WTC11 (cell line): ENCODE data around the gene MED13. TPM values are rescaled to one million over a fixed set of nuclear protein-coding genes. Genes with fewer than 3 reads are reported as not detected.

Source experiments
- ATAC-seq: fragments of 200-7000 bp; cut with Tn5 transposase; 2 replicates; pipeline ENCODE4 v1.10.0; 2021; ENCODE audit warnings: mild to moderate bottlenecking, moderate library complexity
- CTCF ChIA-PET: fragments of 300-600 bp; sonication (Branson Sonifier 250); formaldehyde crosslinking; loops from one replicate; lab custom pipeline; 2021; ENCODE audit warnings: antibody characterized with exemption; lab: Charles Lee
- POLR2A ChIA-PET: fragments of 350-600 bp; sonication (Branson Sonifier 250); formaldehyde crosslinking; loops from one replicate; lab custom pipeline; 2021; ENCODE audit warnings: antibody characterized with exemption; lab: Charles Lee
- DNase-seq: peaks from one replicate; pipeline ENCODE4 v3.0.0; 2021; ENCODE audit warnings: low spot score
- H3K27ac Mint-ChIP-seq: 2 replicates; pipeline ENCODE4 v1.8.0; 2021; ENCODE audit warnings: mixed read lengths
- H3K27me3 Mint-ChIP-seq: 2 replicates; pipeline ENCODE4 v1.8.0; 2021; ENCODE audit warnings: low read depth, mild to moderate bottlenecking, moderate library complexity, mixed read lengths
- H3K36me3 Mint-ChIP-seq: 2 replicates; pipeline ENCODE4 v1.8.0; 2021; ENCODE audit warnings: mixed read lengths
- H3K4me1 Mint-ChIP-seq: 2 replicates; pipeline ENCODE4 v1.8.0; 2022; ENCODE audit warnings: mixed read lengths
- H3K4me3 Mint-ChIP-seq: 2 replicates; pipeline ENCODE4 v1.8.0; 2021; ENCODE audit warnings: mild to moderate bottlenecking, moderate library complexity, mixed read lengths
- H3K9me3 Mint-ChIP-seq: 2 replicates; pipeline ENCODE4 v1.8.0; 2021; ENCODE audit warnings: mixed read lengths
- ATF1 ChIP-seq: sonication (generic); formaldehyde crosslinking; IDR thresholded peaks from 2 replicates; pipeline ENCODE4 v1.8.1; 2023; ENCODE audit warnings: mild to moderate bottlenecking, moderate library complexity, missing genetic modification reagents
- E2F4 ChIP-seq: sonication (generic); formaldehyde crosslinking; IDR thresholded peaks from 2 replicates; pipeline ENCODE4 v1.8.1; 2022; ENCODE audit warnings: low read depth, mild to moderate bottlenecking, moderate library complexity, missing genetic modification reagents, borderline replicate concordance
- ELF4 ChIP-seq: sonication (generic); formaldehyde crosslinking; IDR thresholded peaks from 2 replicates; pipeline ENCODE4 v1.8.1; 2022; ENCODE audit warnings: low read depth, mild to moderate bottlenecking, moderate library complexity, missing genetic modification reagents
- ERG ChIP-seq: fragments of 250-450 bp; sonication (Bioruptor Pico); IDR thresholded peaks from 2 replicates; pipeline ENCODE4 v1.8.0; 2021; ENCODE audit warnings: mild to moderate bottlenecking
- FOXP1 ChIP-seq: sonication (generic); formaldehyde crosslinking; IDR thresholded peaks from 2 replicates; pipeline ENCODE4 v1.8.0; 2022; ENCODE audit warnings: missing genetic modification reagents, mild to moderate bottlenecking, moderate library complexity, borderline replicate concordance
- GABPB1 ChIP-seq: sonication (generic); formaldehyde crosslinking; IDR thresholded peaks from 2 replicates; pipeline ENCODE4 v1.8.1; 2023; ENCODE audit warnings: mild to moderate bottlenecking, missing genetic modification reagents
- JAZF1 ChIP-seq: fragments of 250-450 bp; sonication (Bioruptor Pico); IDR thresholded peaks from 2 replicates; pipeline ENCODE4 v1.9.0; 2021; ENCODE audit warnings: moderate library complexity, mild to moderate bottlenecking, inconsistent platforms
- NR3C1 ChIP-seq: sonication (generic); formaldehyde crosslinking; conservative IDR thresholded peaks from 2 replicates; pipeline ENCODE4 v1.8.1; 2023; ENCODE audit warnings: low read depth, mild to moderate bottlenecking, missing genetic modification reagents
- RORB ChIP-seq: fragments of 250-450 bp; sonication (Bioruptor Pico); IDR thresholded peaks from 2 replicates; pipeline ENCODE4 v1.9.0; 2021; ENCODE audit warnings: mild to moderate bottlenecking
- TCF7 ChIP-seq: sonication (generic); formaldehyde crosslinking; IDR thresholded peaks from 2 replicates; pipeline ENCODE4 v1.8.0; 2022; ENCODE audit warnings: mild to moderate bottlenecking, low read depth, missing genetic modification reagents, moderate library complexity
- ZBTB21 ChIP-seq: sonication (generic); formaldehyde crosslinking; IDR thresholded peaks from 2 replicates; pipeline ENCODE4 v1.8.1; 2023; ENCODE audit warnings: mild to moderate bottlenecking, missing genetic modification reagents, borderline replicate concordance
- ZNF423 ChIP-seq: fragments of 250-450 bp; sonication (Bioruptor Pico); IDR thresholded peaks from 2 replicates; pipeline ENCODE4 v2.1.2; 2022; ENCODE audit warnings: mild to moderate bottlenecking, moderate library complexity
- ZNF671 ChIP-seq: fragments of 250-450 bp; sonication (Bioruptor Pico); IDR thresholded peaks from 2 replicates; pipeline ENCODE4 v1.8.0; 2021; ENCODE audit warnings: mild to moderate bottlenecking
- total RNA-seq: library from RNA; stranded (reverse); gene quantifications from 3 replicates; pipeline ENCODE4 v1.2.3, GENCODE V29; 2021
- TF ChIP-seq, protein P1 (sequence below): sonication (generic); formaldehyde crosslinking; IDR thresholded peaks from 2 replicates; pipeline ENCODE4 v1.8.1; 2023; ENCODE audit warnings: mild to moderate bottlenecking, moderate library complexity, missing genetic modification reagents
- TF ChIP-seq, protein P2 (sequence below): sonication (generic); formaldehyde crosslinking; IDR thresholded peaks from 2 replicates; pipeline ENCODE4 v1.8.0; 2022; ENCODE audit warnings: mild to moderate bottlenecking, missing genetic modification reagents

The MED13 gene
- total RNA-seq, 1 experiment from 2014 or later: 39.7 TPM

DNA sequence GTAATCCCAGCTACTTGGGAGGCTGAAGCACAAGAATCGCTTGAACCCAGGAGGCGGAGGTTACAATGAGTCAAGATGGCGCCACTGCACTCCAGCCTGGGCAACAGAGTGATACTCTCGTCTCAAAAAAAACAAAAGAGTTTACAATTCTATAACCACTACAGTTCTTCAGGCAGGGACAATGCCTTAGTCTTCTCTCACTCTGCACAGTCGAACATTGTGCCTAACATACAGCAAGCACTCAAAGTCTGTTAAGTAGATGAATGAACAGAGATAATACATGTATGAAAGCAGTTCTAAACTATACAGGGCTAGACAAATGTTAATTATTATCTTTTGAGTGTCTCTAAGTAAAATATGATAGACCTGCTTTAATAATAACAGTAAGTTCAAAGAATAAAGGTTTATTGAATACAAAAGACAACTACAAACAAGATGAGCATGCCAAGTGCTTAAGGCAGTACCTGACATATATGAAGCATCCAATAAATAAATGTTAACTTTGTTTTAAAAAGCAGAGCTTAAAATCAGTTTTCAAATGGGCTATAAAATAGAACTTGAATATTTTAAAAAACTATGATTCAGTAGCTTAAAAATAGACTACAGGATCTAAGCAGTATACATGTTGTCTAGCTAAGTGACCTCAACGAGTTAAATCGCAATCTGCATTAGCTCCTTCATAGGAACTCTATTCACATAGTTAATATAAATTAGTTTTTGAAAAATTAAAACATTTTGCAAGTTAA lies 156.6 kb downstream of the MED13 start:
- Mint-ChIP-seq H3K27me3 (no peaks in the 10 kb centered on the region), H3K4me3 (no peak overlapping the region), H3K36me3 (peaks cover 39% of the 10 kb centered on the region), H3K4me1 (no peaks in the 10 kb centered on the region), H3K9me3 (no peaks in the 10 kb centered on the region), H3K27ac (no peak overlapping the region)
- CTCF ChIA-PET: no interaction called here
- no peak for ATAC-seq
- no peak for DNase-seq
- TF ChIP-seq RORB (CRISPR knock-in tag) (no peak), JAZF1 (CRISPR knock-in tag) (no peak), FOXP1 (CRISPR knock-in tag) (no peak), GABPB1 (CRISPR knock-in tag) (no peak)
- TF ChIP-seq, protein P1, sequence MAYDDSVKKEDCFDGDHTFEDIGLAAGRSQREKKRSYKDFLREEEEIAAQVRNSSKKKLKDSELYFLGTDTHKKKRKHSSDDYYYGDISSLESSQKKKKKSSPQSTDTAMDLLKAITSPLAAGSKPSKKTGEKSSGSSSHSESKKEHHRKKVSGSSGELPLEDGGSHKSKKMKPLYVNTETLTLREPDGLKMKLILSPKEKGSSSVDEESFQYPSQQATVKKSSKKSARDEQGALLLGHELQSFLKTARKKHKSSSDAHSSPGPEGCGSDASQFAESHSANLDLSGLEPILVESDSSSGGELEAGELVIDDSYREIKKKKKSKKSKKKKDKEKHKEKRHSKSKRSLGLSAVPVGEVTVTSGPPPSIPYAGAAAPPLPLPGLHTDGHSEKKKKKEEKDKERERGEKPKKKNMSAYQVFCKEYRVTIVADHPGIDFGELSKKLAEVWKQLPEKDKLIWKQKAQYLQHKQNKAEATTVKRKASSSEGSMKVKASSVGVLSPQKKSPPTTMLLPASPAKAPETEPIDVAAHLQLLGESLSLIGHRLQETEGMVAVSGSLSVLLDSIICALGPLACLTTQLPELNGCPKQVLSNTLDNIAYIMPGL (CRISPR knock-in tag): no peak
- POLR2A ChIA-PET: interaction anchor here (0.6 kb wide), 1 partner anchor 18 kb away, joined by 3 read pairs; no protein-coding TSS in a partner anchor

GRCh38 chr17:61907361-61907760 lies 157.7 kb downstream of the MED13 start:
- CTCF ChIA-PET: interaction anchor here (0.6 kb wide), 1 partner anchor 143 kb away, joined by 4 read pairs; no protein-coding TSS in a partner anchor
- no peak for DNase-seq
- POLR2A ChIA-PET: no interaction called here
- no peak for ATAC-seq
- H3K27ac Mint-ChIP-seq: no peak overlapping the region
- H3K27me3 Mint-ChIP-seq: no peaks in the 10 kb centered on the region
- H3K9me3 Mint-ChIP-seq: no peaks in the 10 kb centered on the region
- H3K4me3 Mint-ChIP-seq: no peak overlapping the region
- H3K36me3 Mint-ChIP-seq: peaks cover 47% of the 10 kb centered on the region
- TF ChIP-seq ATF1 (CRISPR knock-in tag) (no peak), ZNF671 (CRISPR knock-in tag) (no peak), ZBTB21 (CRISPR knock-in tag) (no peak), ELF4 (CRISPR knock-in tag) (no peak), TCF7 (no peak), ERG (CRISPR knock-in tag) (no peak), E2F4 (CRISPR knock-in tag) (no peak), FOXP1 (CRISPR knock-in tag) (no peak), NR3C1 (CRISPR knock-in tag) (no peak), ZNF423 (CRISPR knock-in tag) (no peak)
- TF ChIP-seq, protein P2, sequence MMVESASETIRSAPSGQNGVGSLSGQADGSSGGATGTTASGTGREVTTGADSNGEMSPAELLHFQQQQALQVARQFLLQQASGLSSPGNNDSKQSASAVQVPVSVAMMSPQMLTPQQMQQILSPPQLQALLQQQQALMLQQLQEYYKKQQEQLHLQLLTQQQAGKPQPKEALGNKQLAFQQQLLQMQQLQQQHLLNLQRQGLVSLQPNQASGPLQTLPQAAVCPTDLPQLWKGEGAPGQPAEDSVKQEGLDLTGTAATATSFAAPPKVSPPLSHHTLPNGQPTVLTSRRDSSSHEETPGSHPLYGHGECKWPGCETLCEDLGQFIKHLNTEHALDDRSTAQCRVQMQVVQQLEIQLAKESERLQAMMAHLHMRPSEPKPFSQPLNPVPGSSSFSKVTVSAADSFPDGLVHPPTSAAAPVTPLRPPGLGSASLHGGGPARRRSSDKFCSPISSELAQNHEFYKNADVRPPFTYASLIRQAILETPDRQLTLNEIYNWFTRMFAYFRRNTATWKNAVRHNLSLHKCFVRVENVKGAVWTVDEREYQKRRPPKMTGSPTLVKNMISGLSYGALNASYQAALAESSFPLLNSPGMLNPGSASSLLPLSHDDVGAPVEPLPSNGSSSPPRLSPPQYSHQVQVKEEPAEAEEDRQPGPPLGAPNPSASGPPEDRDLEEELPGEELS: no peak
- H3K4me1 Mint-ChIP-seq: no peaks in the 10 kb centered on the region
